Brain microvascular endothelial cell (primary cell): ENCODE measurements around the gene MAS1.
A peak's percentile ranks its signal among the peaks of the same experiment; 100 is the strongest.

ENCODE experiments used
- DNase-seq: peaks from one replicate; pipeline ENCODE4 v3.0.0-alpha.2; 2020
- H3K27ac ChIP-seq: fragments of 250-450 bp; sonication (Bioruptor Pico); 2 replicates; pipeline ENCODE4 v1.5.1; 2020; ENCODE audit warnings: mild to moderate bottlenecking, moderate library complexity
- H3K27me3 ChIP-seq: fragments of 250-450 bp; sonication (Bioruptor Pico); replicated peaks from 2 replicates; pipeline ENCODE4 v1.5.1; 2020; ENCODE audit warnings: mild to moderate bottlenecking
- H3K36me3 ChIP-seq: fragments of 250-450 bp; sonication (Bioruptor Pico); replicated peaks from 2 replicates; pipeline ENCODE4 v1.5.1; 2020; ENCODE audit warnings: mild to moderate bottlenecking
- H3K4me3 ChIP-seq: 2 replicates; pipeline ENCODE4 v1.5.1; 2011; ENCODE audit warnings: low read depth, mild to moderate bottlenecking, control low read depth, low read length, moderate library complexity
- CTCF ChIP-seq: IDR thresholded peaks from 2 replicates; pipeline ENCODE4 v1.5.1; 2011; ENCODE audit warnings: low read depth, mild to moderate bottlenecking, moderate library complexity, low read length, control low read depth, inconsistent platforms; ENCODE audit errors: missing control alignments
- in situ Hi-C: cut with HindIII; loops from 2 replicates; pipeline ENCODE4 v1.10.0; 2017; ENCODE audit warnings: low sequenced_read_pairs, low pct_ligation_motif_present

The MAS1 gene

GRCh38 chr6:159913862-159914564 lies 23.2 kb downstream of the MAS1 start:
- H3K27me3 ChIP-seq = no peaks in the 10 kb centered on the region
- no peak for DNase-seq
- H3K4me3 ChIP-seq = no peak overlapping the region
- in situ Hi-C loops = no loop called here
- TF ChIP-seq CTCF = no peak
- no peaks in the 10 kb centered on the region for H3K36me3 ChIP-seq
- H3K27ac ChIP-seq = no peak overlapping the region

GRCh38 chr6:159914565-159914923 lies 23.8 kb downstream of the MAS1 start:
- H3K27me3 ChIP-seq = no peaks in the 10 kb centered on the region
- H3K27ac ChIP-seq = no peak overlapping the region
- no peak for TF ChIP-seq CTCF
- no peak overlapping the region for H3K4me3 ChIP-seq
- no peaks in the 10 kb centered on the region for H3K36me3 ChIP-seq
- no peak for DNase-seq
- in situ Hi-C loops = no loop called here

GRCh38 chr6:159915397-159915796 lies 24.6 kb downstream of the MAS1 start:
- H3K36me3 ChIP-seq = no peaks in the 10 kb centered on the region
- in situ Hi-C loops = no loop called here
- H3K27ac ChIP-seq = no peak overlapping the region
- TF ChIP-seq CTCF = no peak
- no peak for DNase-seq
- no peaks in the 10 kb centered on the region for H3K27me3 ChIP-seq
- H3K4me3 ChIP-seq = no peak overlapping the region

GRCh38 chr6:159916237-159916636 lies 25.4 kb downstream of the MAS1 start:
- in situ Hi-C loops = no loop called here
- no peak for TF ChIP-seq CTCF
- H3K4me3 ChIP-seq = no peak overlapping the region
- no peak overlapping the region for H3K27ac ChIP-seq
- no peaks in the 10 kb centered on the region for H3K36me3 ChIP-seq
- no peaks in the 10 kb centered on the region for H3K27me3 ChIP-seq
- no peak for DNase-seq

- no peaks in the 10 kb centered on the region for H3K27me3 ChIP-seq
- no peak for TF ChIP-seq CTCF
- no peak overlapping the region for H3K4me3 ChIP-seq
- H3K36me3 ChIP-seq = no peaks in the 10 kb centered on the region
- DNase-seq = no peak
- in situ Hi-C loops = no loop called here
- no peak overlapping the region for H3K27ac ChIP-seq
Observed at GRCh38 chr6:159916752-159917151, 26.0 kb downstream of the MAS1 start.

GRCh38 chr6:159919011-159919511 lies 28.3 kb downstream of the MAS1 start:
- Histone ChIP-seq H3K36me3 (no peaks in the 10 kb centered on the region), H3K27ac (peak overlapping the region; percentile 74), H3K4me3 (no peak overlapping the region), H3K27me3 (no peaks in the 10 kb centered on the region)
- in situ Hi-C loops = no loop called here
- peak; percentile 88 for DNase-seq
- no peak for TF ChIP-seq CTCF
